GM20000 (cell line): ENCODE measurements around the gene OR5K2.

Source experiments
- DNase-seq: peaks from one replicate; pipeline ENCODE4 v3.0.0; 2012; ENCODE audit warnings: low spot score
- TF ChIP-seq, protein P1 (sequence below): IDR thresholded peaks from 2 replicates; pipeline ENCODE4 v1.5.1; 2012; ENCODE audit warnings: mild to moderate bottlenecking, control low read depth; ENCODE audit errors: extremely low read depth, missing control alignments

Gene OR5K2

DNA sequence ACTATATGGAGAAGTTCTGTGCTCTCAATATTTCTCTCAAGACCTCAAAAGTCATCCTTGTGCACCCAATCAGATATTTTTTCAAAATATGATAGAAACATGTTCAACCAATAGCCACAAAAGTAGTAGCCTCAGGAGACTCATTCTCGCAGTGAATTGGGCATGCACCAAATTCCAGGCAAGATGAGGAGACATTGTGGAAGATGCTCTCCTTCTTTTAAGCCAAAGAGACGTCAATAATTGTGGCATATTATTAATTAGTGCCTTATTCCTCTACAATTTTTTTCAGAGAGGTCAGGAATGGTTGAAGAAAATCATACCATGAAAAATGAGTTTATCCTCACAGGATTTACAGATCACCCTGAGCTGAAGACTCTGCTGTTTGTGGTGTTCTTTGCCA, at the start of gene OR5K2:
Gene OR5K2, plus strand, starts transcription at position 301 of the 400 bp plus-strand sequence. Its CDS starts 0 bp downstream, at position 301.
- TF ChIP-seq, protein P1, sequence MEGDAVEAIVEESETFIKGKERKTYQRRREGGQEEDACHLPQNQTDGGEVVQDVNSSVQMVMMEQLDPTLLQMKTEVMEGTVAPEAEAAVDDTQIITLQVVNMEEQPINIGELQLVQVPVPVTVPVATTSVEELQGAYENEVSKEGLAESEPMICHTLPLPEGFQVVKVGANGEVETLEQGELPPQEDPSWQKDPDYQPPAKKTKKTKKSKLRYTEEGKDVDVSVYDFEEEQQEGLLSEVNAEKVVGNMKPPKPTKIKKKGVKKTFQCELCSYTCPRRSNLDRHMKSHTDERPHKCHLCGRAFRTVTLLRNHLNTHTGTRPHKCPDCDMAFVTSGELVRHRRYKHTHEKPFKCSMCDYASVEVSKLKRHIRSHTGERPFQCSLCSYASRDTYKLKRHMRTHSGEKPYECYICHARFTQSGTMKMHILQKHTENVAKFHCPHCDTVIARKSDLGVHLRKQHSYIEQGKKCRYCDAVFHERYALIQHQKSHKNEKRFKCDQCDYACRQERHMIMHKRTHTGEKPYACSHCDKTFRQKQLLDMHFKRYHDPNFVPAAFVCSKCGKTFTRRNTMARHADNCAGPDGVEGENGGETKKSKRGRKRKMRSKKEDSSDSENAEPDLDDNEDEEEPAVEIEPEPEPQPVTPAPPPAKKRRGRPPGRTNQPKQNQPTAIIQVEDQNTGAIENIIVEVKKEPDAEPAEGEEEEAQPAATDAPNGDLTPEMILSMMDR: no peak
- DNase-seq: no peak

DNA sequence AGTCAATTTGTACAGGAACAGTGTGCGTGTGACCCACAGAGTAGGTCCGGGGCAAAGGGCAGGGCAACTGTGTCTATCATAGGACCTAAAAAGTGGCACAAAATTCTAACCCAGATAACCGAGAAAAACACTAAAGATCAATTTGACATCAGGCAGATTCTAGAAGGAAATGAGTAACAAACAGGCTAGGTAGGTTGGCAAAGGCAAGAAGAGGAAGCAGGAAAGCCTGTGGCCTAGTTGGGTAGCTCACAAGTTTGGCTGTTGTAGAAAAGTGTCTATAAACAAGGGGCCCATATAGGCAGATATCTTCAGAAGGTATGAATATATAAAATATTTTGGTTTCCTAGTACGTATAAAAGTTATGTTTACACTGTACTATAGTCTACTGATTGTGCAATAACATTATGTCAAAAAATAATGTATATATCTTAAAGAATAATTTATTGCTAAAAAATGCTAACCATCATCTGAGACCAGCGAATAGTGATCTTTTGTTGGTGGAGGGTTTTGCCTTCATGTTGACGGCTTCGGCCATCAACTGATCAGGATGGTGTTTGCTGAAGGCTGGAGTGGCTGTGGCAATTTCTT, 47.8 kb upstream of the OR5K2 start:
- no peak for DNase-seq

DNA sequence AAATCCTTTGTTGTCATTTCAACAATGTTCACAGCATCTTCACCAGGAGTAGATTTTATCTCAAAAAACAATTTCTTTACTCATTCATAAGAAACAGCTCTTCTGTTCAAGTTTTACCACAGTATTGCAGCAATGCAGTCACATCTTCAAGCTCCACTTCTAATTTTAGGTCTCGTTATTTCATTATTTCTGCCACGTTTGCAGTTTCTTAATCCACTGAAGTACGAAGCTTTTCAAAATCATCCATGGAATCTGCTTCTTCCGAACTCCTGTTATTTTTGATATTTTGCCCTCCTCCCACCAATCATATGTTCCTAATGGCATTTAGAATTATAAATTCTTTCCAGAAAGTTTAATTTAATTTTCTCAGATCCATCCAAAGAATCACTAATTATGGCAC, 47.1 kb upstream of the OR5K2 start:
- no peak for DNase-seq
- TF ChIP-seq, protein P1: no peak

More for the DNA sequence above, 47.8 kb upstream of the OR5K2 start:
- TF ChIP-seq, protein P1: no peak

DNA sequence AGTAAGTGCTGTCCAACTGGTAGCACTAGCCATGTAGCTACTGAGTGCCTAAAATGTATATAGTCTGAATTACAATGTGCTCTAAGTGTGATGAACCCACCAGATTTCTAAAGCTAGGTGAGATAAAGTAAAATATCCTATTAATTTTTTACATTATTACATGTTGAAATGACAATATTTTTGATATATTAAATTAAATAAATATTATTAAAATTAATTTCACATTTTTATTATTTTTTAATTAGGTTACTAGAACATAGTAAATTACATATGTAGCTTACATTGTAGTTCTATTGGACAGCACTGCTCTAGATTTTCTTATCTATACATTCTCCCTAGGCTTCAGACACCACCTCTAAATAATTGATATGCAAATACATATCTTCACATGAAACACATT, 43.7 kb upstream of the OR5K2 start:
- no peak for DNase-seq
- TF ChIP-seq, protein P1: no peak

DNA sequence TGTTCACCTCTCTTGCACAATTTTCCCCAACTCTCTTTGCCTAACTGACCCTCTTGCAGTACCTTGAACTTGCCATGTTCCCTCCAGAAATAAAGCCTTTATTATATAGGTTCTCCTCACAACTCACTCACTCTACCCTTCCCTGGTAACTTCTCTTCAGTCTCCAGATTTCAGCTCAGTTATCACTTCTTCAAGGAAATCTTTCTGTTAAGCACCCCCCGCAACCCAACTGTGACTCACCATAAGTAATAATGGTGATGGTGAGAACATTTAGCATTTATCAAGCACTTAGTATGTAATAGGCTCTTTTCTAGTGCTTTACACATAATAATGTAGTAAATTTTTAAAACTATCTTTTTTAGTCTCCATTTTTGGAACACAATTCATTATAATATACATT, 42.6 kb upstream of the OR5K2 start:
- TF ChIP-seq, protein P1: no peak
- DNase-seq: no peak

DNA sequence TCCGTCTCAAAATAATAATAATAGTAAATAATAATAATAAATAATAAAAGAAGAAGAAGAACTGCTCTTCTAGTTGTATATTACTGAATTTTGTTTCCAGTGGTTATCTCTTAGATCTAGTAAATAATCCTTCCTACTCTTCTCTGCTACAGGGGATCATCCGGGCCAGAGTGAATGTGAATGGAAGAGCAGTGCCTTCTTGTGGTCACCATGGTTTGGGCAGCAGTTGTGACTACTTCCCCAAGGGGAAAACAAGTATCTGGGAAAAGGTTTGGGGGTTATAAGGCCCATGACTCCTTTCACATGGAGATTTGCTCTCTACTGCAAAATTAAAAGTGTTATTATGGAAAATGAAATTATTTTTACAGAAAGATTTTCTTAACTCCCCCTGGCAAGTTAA, 39.9 kb upstream of the OR5K2 start:
- DNase-seq: no peak
- TF ChIP-seq, protein P1: no peak

DNA sequence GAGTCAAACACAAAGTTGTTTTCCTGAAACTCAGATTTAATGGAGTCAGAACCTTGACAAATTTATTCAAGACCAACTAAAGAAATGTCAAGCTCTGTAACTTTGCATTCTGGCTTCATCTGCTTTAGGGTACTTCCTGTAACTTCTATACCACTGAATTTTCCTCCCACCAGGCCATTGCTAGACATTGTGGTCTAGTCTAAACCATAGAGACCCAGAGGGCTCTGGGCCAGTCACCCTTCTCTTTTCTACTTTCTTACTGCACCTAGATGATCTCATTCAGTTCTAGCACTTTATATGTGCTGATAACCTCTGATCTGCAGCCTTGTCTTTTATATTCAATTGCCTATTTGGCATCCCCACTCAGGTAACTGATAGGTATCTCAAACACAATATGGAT, 37.3 kb upstream of the OR5K2 start:
- no peak for DNase-seq
- TF ChIP-seq, protein P1: no peak
